Mucosa of stomach (tissue), 1 donor: ENCODE results near the gene COQ8B.
A peak's percentile ranks its signal among the peaks of the same experiment; 100 is the strongest.

ENCODE experiments used
- H3K27me3 ChIP-seq: one replicate; pipeline ENCODE4 v1.7.0; 2013; ENCODE audit warnings: mild to moderate bottlenecking, low read length; ENCODE audit not compliant: control insufficient read depth, insufficient read depth
- H3K36me3 ChIP-seq: one replicate; pipeline ENCODE4 v1.7.0; 2013; ENCODE audit warnings: low read length; ENCODE audit not compliant: control insufficient read depth, insufficient read depth
- H3K4me1 ChIP-seq: one replicate; pipeline ENCODE4 v1.7.0; 2013; ENCODE audit warnings: mild to moderate bottlenecking, low read length; ENCODE audit not compliant: control insufficient read depth, insufficient read depth
- H3K4me3 ChIP-seq: one replicate; pipeline ENCODE4 v1.7.0; 2013; ENCODE audit warnings: low read length
- H3K9ac ChIP-seq: one replicate; pipeline ENCODE4 v1.7.0; 2013; ENCODE audit warnings: mild to moderate bottlenecking, low read length, moderate library complexity
- H3K9me3 ChIP-seq: one replicate; pipeline ENCODE4 v1.7.0; 2013; ENCODE audit warnings: mild to moderate bottlenecking, low read length, moderate library complexity; ENCODE audit not compliant: control insufficient read depth
- donor health status: Pancreatic carcinoma.

The COQ8B gene

GRCh38 chr19:40752257-40752781 is 35.6 kb upstream of the COQ8B start:
- Histone ChIP-seq H3K9ac (peak overlapping the region; percentile 83), H3K4me3 (peak overlapping the region; percentile 88), H3K4me1 (peaks cover 27% of the 10 kb centered on the region), H3K9me3 (no peaks in the 10 kb centered on the region), H3K27me3 (no peaks in the 10 kb centered on the region), H3K36me3 (no peaks in the 10 kb centered on the region)

GRCh38 chr19:40750874-40751537 is 34.3 kb upstream of the COQ8B start, which contains the start of gene SNRPA:
SNRPA (plus strand) TSS chr19:40751203; CDS start chr19:40751409, 206 bp downstream.
- Histone ChIP-seq H3K27me3 (no peaks in the 10 kb centered on the region), H3K4me1 (peaks cover 26% of the 10 kb centered on the region), H3K9ac (peak within 1 kb of the TSS; percentile 85), H3K4me3 (peak within 1 kb of the TSS; percentile 88), H3K9me3 (no peaks in the 10 kb centered on the region), H3K36me3 (no peaks in the 10 kb centered on the region)

- H3K36me3 ChIP-seq: no peaks in the 10 kb centered on the region
- no peaks in the 10 kb centered on the region for H3K27me3 ChIP-seq
- peaks cover 18% of the 10 kb centered on the region for H3K4me1 ChIP-seq
- H3K9ac ChIP-seq: peak within 1 kb of the TSS; percentile 85
- H3K9me3 ChIP-seq: no peaks in the 10 kb centered on the region
- H3K4me3 ChIP-seq: peak within 1 kb of the TSS; percentile 88
Measured at GRCh38 chr19:40750058-40750873, 33.6 kb upstream of the COQ8B start, which contains the start of gene ACTMAP. ACTMAP (minus strand) TSS chr19:40750477; CDS start chr19:40749803, 674 bp downstream.

DNA sequence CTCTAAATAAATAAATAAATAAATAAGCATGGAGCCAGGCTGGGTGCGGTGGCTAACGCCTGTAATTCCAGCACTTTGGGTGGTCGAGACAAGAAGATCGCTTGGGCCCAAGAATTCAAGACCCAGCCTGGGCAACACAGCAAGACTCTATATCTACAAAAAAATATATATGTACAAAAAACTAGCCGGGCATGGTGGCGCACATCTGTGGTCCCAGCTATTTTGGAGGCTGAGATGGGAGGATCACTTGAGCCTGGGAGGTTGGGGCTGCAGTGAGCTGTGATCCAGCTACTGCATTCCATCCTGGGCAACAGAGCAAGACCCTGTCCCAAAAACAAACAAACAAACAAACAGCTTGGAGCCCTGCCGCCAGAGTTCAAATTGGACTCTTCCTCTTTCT is 30.9 kb upstream of the COQ8B start:
- Histone ChIP-seq H3K4me1 (peaks cover 11% of the 10 kb centered on the region), H3K27me3 (no peaks in the 10 kb centered on the region), H3K4me3 (no peak overlapping the region), H3K9ac (no peak overlapping the region), H3K9me3 (no peaks in the 10 kb centered on the region), H3K36me3 (no peaks in the 10 kb centered on the region)

DNA sequence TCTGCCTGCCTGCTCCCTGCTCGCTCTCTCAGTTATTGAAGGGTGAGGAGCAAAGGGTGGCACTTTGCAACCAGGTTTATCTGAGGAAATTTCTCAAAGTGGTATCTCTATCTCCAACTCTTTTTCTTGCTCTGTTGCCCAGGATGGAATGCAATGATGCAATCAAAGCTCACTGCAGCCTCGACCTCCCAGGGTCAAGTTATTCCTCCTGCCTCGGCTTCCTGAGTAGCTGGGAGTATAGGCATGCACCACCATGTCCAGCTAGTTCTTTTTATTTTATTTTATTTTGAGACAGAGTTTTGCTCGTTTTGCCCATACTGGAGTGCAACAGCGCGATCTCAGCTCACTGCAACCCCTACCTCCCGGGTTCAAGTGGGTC is 28.7 kb upstream of the COQ8B start:
- Histone ChIP-seq H3K27me3 (no peaks in the 10 kb centered on the region), H3K36me3 (no peaks in the 10 kb centered on the region), H3K4me3 (no peak overlapping the region), H3K9me3 (no peaks in the 10 kb centered on the region), H3K4me1 (peaks cover 11% of the 10 kb centered on the region), H3K9ac (no peak overlapping the region)

- peaks cover 7% of the 10 kb centered on the region for H3K4me1 ChIP-seq
- no peaks in the 10 kb centered on the region for H3K27me3 ChIP-seq
- H3K36me3 ChIP-seq: no peaks in the 10 kb centered on the region
- H3K4me3 ChIP-seq: no peak overlapping the region
- no peaks in the 10 kb centered on the region for H3K9me3 ChIP-seq
- no peak overlapping the region for H3K9ac ChIP-seq
Measured at GRCh38 chr19:40744554-40745401, 28.1 kb upstream of the COQ8B start.

DNA sequence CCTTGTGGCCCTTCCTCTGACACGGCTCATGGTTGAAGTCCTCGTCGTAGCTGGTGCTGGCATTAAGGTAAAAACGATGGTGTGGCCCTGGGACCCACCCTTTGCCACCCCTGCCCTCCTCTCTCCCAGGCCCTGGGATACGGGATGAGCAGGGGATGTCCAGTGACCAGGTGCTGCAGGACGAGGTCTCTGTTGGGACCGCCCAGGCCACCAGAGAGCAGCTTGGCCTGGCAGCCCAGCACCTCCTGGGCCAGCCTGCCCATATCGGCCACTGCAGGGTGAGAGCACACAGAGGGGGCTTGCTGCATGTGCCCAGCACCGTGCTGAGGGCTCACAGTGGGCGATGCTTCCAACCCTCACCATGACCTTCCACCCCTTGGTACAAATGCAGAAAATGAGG is 27.2 kb upstream of the COQ8B start:
- H3K4me1 ChIP-seq: no peaks in the 10 kb centered on the region
- H3K9me3 ChIP-seq: no peaks in the 10 kb centered on the region
- no peak overlapping the region for H3K4me3 ChIP-seq
- H3K27me3 ChIP-seq: no peaks in the 10 kb centered on the region
- no peaks in the 10 kb centered on the region for H3K36me3 ChIP-seq
- no peak overlapping the region for H3K9ac ChIP-seq

DNA sequence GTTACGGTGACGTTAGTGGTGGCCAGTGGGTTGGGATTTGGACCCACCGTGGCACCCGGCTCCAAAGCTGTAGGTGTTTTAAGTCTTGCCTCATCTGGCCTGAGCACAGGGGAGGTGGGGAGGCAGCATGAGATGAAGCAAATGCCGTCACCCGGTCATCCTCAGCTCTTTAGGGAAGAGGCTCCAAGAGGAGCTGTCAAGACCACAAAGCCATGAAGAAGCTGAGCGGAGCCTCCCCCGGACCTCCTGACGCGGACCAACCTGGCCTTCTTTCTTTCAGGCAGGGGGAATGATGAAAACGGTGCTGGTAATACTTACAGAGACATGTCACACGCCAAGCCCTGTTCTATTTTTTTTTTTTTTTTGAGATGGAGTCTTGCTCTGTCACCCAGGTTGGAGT is 26.2 kb upstream of the COQ8B start:
- Histone ChIP-seq H3K9me3 (no peaks in the 10 kb centered on the region), H3K4me3 (no peak overlapping the region), H3K4me1 (no peaks in the 10 kb centered on the region), H3K36me3 (no peaks in the 10 kb centered on the region), H3K27me3 (no peaks in the 10 kb centered on the region), H3K9ac (no peak overlapping the region)

- Histone ChIP-seq H3K4me1 (no peaks in the 10 kb centered on the region), H3K9ac (no peak overlapping the region), H3K4me3 (no peak overlapping the region), H3K9me3 (no peaks in the 10 kb centered on the region), H3K36me3 (peaks cover 2% of the 10 kb centered on the region), H3K27me3 (no peaks in the 10 kb centered on the region)
Measured at GRCh38 chr19:40742477-40742876, 25.8 kb upstream of the COQ8B start.

DNA sequence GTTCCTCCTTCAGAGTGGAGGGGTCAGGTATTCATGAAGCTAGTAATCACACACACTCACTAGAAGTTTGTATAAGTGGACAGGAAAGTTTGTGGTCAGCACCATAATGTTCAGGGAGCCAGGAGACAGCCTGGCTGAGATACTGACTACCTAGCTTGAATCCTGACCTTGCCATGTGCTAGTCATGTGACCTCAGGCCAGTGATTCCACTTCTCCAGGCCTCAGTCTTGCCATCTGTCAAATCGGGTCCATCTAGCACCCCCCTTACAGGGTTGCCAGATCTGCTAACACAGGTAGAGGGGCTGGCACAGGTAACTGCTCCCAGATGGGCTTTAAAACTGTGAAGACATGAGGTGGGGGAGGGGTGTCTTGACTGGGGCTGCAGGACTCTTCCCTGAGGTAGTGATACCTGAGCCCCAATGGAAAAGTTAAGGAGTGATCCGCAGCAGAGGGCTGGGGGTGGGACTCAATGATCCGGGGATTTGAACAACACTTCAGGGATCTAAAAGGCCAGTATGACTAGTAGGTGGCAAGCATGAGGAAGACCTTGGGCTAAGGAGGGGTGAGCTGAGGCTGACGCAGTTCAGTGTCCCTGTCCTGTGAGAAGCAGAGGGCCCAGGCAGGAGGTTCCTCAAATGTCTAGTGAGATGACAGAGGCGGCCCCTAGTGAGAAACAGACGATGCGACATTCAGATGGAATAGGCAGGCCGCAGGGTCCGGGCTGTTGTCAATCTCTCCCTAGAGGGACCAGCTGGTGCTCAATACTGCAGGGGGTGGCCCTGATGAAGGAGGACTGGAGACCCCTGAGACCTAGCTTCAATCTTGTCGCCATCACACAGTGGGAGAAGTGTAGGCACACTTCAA is 25.1 kb upstream of the COQ8B start:
- Histone ChIP-seq H3K4me3 (no peak overlapping the region), H3K4me1 (no peaks in the 10 kb centered on the region), H3K36me3 (peaks cover 8% of the 10 kb centered on the region), H3K9ac (no peak overlapping the region), H3K27me3 (no peaks in the 10 kb centered on the region), H3K9me3 (no peaks in the 10 kb centered on the region)

GRCh38 chr19:40740747-40741146 is 24.1 kb upstream of the COQ8B start:
- Histone ChIP-seq H3K4me1 (peaks cover 9% of the 10 kb centered on the region), H3K27me3 (no peaks in the 10 kb centered on the region), H3K36me3 (peaks cover 8% of the 10 kb centered on the region), H3K9ac (no peak overlapping the region), H3K9me3 (no peaks in the 10 kb centered on the region), H3K4me3 (no peak overlapping the region)
